IMR-90 (cell line): Measurements from ENCODE around the gene MLYCD.

Experiments used
- CEBPB ChIP-seq: IDR thresholded peaks from 2 replicates; pipeline ENCODE4 v1.6.1; 2012; ENCODE audit warnings: low read depth, low read length, improper control_type of control experiment
- CTCF ChIP-seq: conservative IDR thresholded peaks from 2 replicates; pipeline ENCODE4 v1.5.1; 2012; ENCODE audit warnings: mild to moderate bottlenecking, low read depth, low read length, improper control_type of control experiment
- ELK1 ChIP-seq: fragments of 150-350 bp; IDR thresholded peaks from 2 replicates; pipeline ENCODE4 v1.6.1; 2016; ENCODE audit warnings: low read depth, mild to moderate bottlenecking, low read length, moderate library complexity, borderline replicate concordance
- FOS ChIP-seq: fragments of 150-350 bp; IDR thresholded peaks from 2 replicates; pipeline ENCODE4 v1.6.1; 2016; ENCODE audit warnings: low read depth, low read length
- MAFK ChIP-seq: IDR thresholded peaks from 2 replicates; pipeline ENCODE4 v1.6.1; 2012; ENCODE audit warnings: low read depth, low read length, improper control_type of control experiment
- MXI1 ChIP-seq: IDR thresholded peaks from 2 replicates; pipeline ENCODE4 v1.6.1; 2012; ENCODE audit warnings: low read depth, mild to moderate bottlenecking, low read length, moderate library complexity, borderline replicate concordance
- NFE2L2 ChIP-seq: fragments of 150-350 bp; IDR thresholded peaks from 2 replicates; pipeline ENCODE4 v1.6.1; 2016; ENCODE audit warnings: low read depth, mild to moderate bottlenecking, low read length
- POLR2A ChIP-seq: IDR thresholded peaks from 2 replicates; pipeline ENCODE4 v1.6.1; 2012; ENCODE audit warnings: mild to moderate bottlenecking, low read depth, low read length
- RAD21 ChIP-seq: IDR thresholded peaks from 2 replicates; pipeline ENCODE4 v1.6.1; 2012; ENCODE audit warnings: low read length, improper control_type of control experiment
- RFX5 ChIP-seq: IDR thresholded peaks from 2 replicates; pipeline ENCODE4 v1.8.0; 2012; ENCODE audit warnings: low read depth, mild to moderate bottlenecking, low read length, moderate library complexity
- SMC3 ChIP-seq: fragments of 150-350 bp; IDR thresholded peaks from 2 replicates; pipeline ENCODE4 v1.6.1; 2016; ENCODE audit warnings: low read depth, mild to moderate bottlenecking, antibody characterized with exemption, low read length, moderate library complexity
- USF2 ChIP-seq: fragments of 150-350 bp; IDR thresholded peaks from 2 replicates; pipeline ENCODE4 v1.6.1; 2017; ENCODE audit warnings: mild to moderate bottlenecking, antibody characterized with exemption, low read length, low read depth

GRCh38 chr16:83960521-83961249 lies 61.8 kb downstream of the MLYCD start:
- TF ChIP-seq MAFK (no peak), CTCF (no peak), MXI1 (no peak), CEBPB (no peak), RFX5 (no peak), POLR2A (no peak), FOS (no peak), NFE2L2 (no peak), RAD21 (no peak), USF2 (no peak), ELK1 (no peak), SMC3 (no peak)
